ENCODE measurements around the gene SCAPER.

The SCAPER gene

DNA sequence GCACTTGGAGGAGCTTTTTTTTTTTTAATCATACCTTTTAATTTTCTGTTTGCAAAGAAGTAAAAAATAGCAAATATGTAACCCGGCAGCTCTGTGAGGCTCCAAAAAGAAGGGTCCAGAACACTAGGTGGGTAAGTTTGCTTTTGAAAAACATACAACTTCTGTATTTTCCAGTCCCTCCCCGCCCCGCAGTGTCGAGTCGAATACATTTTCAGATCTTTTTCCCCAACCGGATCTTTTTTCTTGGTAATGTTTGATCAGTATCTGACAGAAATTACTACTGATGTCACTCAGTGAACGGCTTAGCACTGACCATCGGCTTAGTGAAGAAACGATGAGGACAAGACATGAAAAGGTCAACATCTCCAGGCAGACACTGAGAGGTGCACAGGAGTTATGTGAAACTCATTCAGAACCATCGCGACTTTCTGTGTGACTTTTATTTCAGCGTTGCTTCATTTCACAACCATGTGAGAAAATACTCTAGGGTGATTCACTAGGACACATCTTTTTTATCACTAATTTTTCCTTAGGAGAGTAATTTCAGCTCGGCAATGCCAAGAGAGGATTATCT is 557.6 kb downstream of the SCAPER start:
- DNase-seq, result no peak

GRCh38 chr15:76346669-76347481 is 558.3 kb downstream of the SCAPER start:
- DNase-seq, result no peak

DNA sequence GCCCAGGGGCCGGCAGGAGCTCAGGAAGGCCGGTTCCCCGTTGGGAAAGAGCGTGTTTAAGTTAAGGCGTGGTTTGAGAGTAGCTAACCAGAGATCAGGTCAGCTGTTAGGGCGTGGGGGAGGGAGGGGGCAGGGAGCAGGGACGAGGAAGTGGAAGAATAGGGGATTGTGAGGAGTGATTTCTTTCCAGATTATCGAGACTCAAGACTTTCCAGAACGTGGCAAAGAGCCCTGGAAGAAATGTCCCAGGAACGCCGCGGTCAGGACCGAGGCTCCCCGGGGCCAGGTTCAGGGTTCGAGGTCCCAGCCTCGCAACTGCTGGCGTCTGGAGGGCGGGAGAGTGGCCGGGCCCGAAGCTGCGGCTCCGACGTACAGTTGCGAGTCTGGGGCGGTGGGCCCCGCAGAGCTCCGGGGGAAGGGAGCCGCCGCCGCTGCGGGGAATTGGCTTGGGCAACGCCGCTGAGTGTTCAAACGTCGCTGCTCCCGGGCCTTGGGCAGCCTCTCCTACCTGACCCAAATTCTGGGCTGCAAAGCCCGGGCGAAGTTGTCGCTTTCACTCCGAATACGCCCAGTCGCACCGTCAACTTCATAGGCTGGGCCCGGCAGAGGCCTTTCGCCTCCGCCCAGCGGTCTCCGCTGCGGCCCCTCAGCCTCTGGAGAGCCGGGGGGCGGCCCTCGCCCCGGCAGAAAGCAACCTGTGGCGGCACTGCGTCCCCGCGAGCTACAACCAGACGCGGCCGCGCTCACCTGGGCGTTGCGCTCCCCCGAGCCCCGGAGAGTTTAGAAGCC is 559.1 kb downstream of the SCAPER start:
- DNase-seq, result peak; percentile 55 to 74

DNA sequence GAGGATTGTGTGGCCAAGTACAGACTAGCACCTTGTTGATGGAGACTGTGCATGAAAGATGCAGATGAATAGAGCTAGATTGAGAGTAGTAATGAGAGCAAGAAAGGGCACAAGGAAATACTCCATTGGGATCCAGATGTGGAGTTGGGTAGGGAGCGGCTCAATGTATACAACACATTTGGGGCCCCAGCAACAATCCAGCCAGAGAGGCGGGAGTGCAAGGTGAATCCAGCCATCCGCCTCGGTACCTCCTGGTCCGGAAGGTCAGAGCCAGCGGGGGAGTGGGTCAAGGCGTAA is 559.6 kb downstream of the SCAPER start:
- DNase-seq, result no peak

DNA sequence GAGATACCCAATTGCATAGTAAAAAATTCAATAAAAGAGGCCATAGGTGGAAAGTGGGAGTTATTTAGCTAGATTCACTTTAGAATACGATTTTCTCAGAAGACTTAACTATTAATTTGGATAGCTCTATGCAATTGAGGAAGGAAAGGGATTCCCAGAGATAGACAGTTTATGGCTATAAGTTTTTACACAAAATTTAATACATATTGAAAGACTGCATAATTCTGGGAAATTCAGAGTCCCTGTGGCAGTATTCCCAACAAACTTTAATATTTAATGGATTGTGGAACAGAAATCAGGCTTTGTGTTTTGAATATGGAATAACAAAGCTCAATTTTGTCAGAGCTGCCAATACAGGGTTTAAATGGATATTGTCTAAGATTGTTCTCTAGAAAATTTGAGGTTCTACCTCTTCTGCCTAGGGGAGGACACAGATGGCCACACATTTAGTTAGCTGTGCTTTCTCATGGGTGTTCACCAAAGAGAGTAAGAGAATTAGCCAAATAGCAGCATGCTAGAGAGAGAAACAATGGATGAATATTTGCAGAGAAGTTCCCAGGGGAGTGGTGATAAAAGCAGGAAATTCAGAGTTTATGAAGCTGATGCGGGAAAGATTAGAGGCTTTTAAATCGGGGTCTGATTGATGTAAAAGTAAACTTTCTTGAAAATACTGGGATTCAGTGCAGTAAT is 560.1 kb downstream of the SCAPER start:
- DNase-seq, result no peak

GRCh38 chr15:76343313-76343996 is 561.7 kb downstream of the SCAPER start:
- DNase-seq, result no peak

GRCh38 chr15:76342382-76343201 is 562.5 kb downstream of the SCAPER start:
- no peak for DNase-seq

- no peak for DNase-seq
Observed at GRCh38 chr15:76342058-76342381, 563.1 kb downstream of the SCAPER start.

GRCh38 chr15:76341366-76342057 is 563.6 kb downstream of the SCAPER start:
- DNase-seq, result no peak

GRCh38 chr15:76340803-76341365 is 564.3 kb downstream of the SCAPER start:
- no peak for DNase-seq

DNA sequence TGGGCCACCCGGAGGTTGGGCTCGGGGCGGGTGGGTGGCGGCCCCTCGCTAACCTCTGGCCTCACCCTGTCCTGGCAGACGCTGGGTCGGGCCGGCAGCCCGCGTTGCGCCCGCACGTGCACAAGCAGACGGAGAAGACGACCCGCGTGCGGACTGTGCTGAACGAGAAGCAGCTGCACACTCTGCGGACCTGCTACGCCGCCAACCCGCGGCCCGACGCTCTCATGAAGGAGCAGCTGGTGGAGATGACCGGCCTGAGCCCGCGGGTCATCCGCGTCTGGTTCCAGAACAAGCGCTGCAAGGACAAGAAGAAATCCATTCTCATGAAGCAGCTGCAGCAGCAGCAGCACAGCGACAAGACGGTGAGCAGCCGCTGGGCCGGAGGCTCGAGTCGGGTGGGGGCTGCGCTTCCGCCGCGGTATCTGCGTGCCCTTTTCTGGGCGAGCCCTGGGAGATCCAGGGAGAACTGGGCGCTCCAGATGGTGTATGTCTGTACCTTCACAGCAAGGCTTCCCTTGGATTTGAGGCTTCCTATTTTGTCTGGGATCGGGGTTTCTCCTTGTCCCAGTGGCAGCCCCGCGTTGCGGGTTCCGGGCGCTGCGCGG is 564.8 kb downstream of the SCAPER start:
- no peak for DNase-seq

- peak; percentile 59 to 77 for DNase-seq
Observed at GRCh38 chr15:76339305-76340197, 565.6 kb downstream of the SCAPER start.

DNA sequence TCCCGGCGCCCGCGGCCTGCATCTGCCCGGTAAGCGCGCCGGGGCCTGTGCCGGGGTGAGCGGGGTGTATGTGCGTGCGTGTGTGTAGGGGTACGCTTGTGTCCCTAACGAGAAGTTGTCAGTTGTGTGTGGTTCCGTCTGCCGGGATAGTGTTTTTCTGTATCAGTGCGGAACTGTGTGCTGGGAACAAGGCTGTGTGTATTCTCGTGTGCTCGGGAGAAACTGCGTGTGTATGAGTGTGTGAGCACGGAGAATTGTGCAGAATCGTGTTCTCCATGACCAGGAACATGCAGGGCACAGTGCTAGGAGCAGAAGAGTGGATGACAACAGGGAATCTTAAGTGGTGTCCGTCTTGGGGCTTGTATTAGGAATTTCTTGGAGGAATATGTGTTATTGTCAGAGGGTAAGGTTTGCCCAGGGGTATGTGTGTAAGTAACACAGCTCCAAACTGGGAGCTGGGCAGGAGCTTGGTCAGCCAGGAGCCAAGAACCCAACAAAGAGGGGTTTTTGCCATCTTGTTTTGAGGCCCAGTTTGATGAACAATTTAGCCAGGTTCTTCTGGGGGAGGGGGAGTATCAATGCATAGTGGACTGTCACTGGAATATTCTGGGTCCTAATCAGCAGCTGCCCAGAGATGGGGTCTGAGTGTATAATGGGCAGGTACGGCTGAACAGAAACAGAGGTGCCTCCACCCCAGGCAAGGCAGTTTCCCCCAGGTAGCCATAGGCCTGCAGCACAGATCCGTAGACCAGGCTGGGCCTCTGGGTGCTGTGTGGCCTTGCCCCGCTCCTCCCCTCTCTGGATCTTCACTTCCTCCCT is 566.4 kb downstream of the SCAPER start:
- no peak for DNase-seq

- no peak for DNase-seq
Observed at GRCh38 chr15:76337696-76338485, 567.2 kb downstream of the SCAPER start.

DNA sequence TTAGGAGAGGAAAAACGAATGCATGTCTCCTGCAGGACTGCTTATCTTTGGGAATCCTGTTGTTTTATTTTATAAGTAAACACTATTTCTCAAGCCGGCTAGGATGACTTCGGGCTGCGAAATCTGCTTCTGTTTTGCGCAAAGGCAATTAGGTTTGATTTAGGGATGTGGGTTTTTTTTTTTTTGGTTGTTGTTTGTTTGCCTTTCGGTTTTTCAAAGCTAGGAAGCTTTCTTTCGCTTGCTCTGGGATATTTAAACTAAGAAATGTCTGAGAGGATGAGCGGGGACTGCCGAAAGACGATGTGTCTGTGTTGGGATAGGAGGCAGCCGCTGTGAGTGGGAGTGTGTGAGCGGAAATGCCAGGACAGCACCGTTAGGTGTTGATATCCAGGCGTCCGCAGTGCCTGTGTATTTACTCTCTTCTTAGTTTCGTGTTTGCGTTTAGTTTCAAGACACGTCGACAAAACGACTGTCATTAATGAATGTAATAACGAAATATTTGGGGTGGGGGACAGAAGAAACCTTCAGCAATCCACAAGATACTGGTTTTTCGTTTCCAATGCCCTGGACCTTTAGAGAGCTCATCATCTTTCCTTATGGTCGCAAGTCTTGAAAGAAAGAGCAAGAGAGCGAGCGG is 568.0 kb downstream of the SCAPER start:
- peak in 1 of 2 donors; percentile 44 for DNase-seq

GRCh38 chr15:76336254-76337058 is 568.7 kb downstream of the SCAPER start, which contains the start of gene ISL2:
Gene ISL2 (plus strand): TSS chr15:76336773. CDS start chr15:76336884, 111 bp downstream.
- DNase-seq, result peak; percentile 93
